ENCODE data around the gene POGLUT3.

DNA sequence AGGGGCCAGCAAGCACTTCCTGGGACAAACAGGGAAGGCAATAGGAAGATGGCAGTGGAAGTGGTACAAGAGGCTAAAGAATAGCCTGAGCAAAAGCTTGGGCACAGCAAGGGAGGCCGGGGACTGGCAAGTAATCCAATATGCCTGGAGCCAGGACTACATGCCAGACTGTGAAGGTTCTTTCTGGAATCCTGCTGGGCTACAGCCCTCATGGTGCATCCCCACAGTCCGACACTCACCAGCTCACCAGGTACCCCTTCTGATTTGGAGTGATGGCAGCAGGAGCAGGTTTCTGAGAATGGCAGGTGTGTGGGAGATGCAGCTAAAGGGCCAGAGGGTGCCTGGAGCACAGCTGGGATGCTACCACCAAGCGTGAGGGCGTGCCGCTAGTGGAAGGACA is 32.2 kb upstream of the POGLUT3 start:
- TF ChIP-seq CTCF (IDR thresholded peaks at IDR 0.05) (no peak), POLR2A (IDR thresholded peaks at IDR 0.05) (no peak)

All from tibial nerve (tissue), 3 donors.